ENCODE results near the gene BANP. TPM values are rescaled to one million over a fixed set of nuclear protein-coding genes. Genes with fewer than 3 reads are reported as not detected.
"Not testable (repeated sequence)": the region's sequence is repeated elsewhere in the genome, so short reads cannot be mapped to it uniquely, and the experiment has no call there.

Gene BANP
- total RNA-seq, 1 donor from 2014 or later: 39.1 TPM

GRCh38 chr16:88071908-88072307, 120.7 kb downstream of the BANP start:
- Mint-ChIP-seq H3K9me3 (no peaks in the 10 kb centered on the region), H3K4me1 (no peaks in the 10 kb centered on the region), H3K4me3 (no peak overlapping the region), H3K27ac (ENCODE audit: unreplicated experiment) (no peak overlapping the region), H3K27me3 (ENCODE audit: low read depth) (no peaks in the 10 kb centered on the region), H3K36me3 (ENCODE audit: low read depth) (peaks cover 3% of the 10 kb centered on the region)
- TF ChIP-seq, protein P1, sequence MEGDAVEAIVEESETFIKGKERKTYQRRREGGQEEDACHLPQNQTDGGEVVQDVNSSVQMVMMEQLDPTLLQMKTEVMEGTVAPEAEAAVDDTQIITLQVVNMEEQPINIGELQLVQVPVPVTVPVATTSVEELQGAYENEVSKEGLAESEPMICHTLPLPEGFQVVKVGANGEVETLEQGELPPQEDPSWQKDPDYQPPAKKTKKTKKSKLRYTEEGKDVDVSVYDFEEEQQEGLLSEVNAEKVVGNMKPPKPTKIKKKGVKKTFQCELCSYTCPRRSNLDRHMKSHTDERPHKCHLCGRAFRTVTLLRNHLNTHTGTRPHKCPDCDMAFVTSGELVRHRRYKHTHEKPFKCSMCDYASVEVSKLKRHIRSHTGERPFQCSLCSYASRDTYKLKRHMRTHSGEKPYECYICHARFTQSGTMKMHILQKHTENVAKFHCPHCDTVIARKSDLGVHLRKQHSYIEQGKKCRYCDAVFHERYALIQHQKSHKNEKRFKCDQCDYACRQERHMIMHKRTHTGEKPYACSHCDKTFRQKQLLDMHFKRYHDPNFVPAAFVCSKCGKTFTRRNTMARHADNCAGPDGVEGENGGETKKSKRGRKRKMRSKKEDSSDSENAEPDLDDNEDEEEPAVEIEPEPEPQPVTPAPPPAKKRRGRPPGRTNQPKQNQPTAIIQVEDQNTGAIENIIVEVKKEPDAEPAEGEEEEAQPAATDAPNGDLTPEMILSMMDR (conservative IDR thresholded peaks at IDR 0.05): no peak
- DNase-seq (ENCODE audit: low read depth, low spot score): no peak

DNA sequence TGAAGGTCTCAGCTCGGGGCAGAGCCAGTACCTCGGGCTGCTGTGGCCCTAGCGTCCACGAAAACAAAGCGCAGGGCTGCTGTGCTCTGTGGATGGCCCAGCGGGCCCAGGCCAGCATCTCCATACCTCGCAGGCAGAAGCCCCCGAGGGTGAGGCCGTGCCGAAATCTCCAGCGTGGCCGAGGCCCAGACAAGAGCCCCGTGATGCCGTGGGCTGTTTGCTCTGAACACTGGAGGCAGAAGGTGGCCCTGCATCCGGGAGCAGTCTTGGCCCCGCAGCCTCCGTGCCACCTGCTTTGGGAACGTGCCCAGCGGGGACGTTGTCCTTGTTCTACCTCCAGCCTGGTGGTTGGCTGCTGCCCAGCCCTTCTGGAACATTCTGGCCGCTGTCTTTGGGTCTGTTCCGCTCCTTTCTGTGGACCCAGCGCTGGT, 121.4 kb downstream of the BANP start:
- DNase-seq (ENCODE audit: low read depth, low spot score): no peak
- no peaks in the 10 kb centered on the region for H3K27me3 Mint-ChIP-seq (ENCODE audit: low read depth)
- H3K9me3 Mint-ChIP-seq: no peaks in the 10 kb centered on the region
- H3K36me3 Mint-ChIP-seq (ENCODE audit: low read depth): peaks cover 3% of the 10 kb centered on the region
- H3K4me1 Mint-ChIP-seq: no peaks in the 10 kb centered on the region
- H3K4me3 Mint-ChIP-seq: no peak overlapping the region
- H3K27ac Mint-ChIP-seq (ENCODE audit: unreplicated experiment): no peak overlapping the region
- TF ChIP-seq, protein P1 (conservative IDR thresholded peaks at IDR 0.05): no peak

DNA sequence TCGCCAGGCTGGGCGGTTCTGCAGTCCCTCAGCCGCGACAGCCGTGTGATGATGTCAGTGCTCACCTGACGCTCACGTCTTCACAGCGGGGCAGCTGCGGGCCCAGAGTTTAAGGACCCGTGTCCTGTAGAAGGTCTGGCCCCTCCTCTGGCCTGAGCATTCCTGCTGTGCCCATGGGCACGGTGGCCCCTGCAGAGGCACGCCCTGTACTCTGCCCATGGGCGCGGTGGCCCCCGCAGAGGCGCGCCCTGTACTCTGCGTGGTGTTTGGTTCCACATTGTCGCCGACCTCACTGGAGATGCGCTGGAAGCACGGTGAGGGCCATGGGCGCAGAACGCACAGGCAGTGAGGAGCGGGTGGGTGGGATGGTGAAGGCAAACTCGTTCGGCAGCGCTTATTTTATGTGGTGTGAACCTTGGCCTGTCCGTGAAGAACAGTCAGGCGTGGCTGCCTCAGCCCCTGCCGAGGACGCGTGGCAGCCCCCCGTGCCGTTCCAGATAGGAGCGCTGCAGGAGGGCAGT, 122.0 kb downstream of the BANP start:
- Mint-ChIP-seq H3K4me3 (no peak overlapping the region), H3K36me3 (ENCODE audit: low read depth) (peaks cover 8% of the 10 kb centered on the region)
- TF ChIP-seq, protein P1 (conservative IDR thresholded peaks at IDR 0.05): no peak

GRCh38 chr16:88074041-88074440, 122.8 kb downstream of the BANP start:
- no peaks in the 10 kb centered on the region for H3K27me3 Mint-ChIP-seq (ENCODE audit: low read depth)
- TF ChIP-seq, protein P1 (conservative IDR thresholded peaks at IDR 0.05): no peak
- peaks cover 13% of the 10 kb centered on the region for H3K36me3 Mint-ChIP-seq (ENCODE audit: low read depth)
- no peaks in the 10 kb centered on the region for H3K4me1 Mint-ChIP-seq
- H3K9me3 Mint-ChIP-seq: no peaks in the 10 kb centered on the region
- peak overlapping the region; percentile 19 for H3K27ac Mint-ChIP-seq (ENCODE audit: unreplicated experiment)
- H3K4me3 Mint-ChIP-seq: no peak overlapping the region
- DNase-seq (ENCODE audit: low read depth, low spot score): no peak

More for the DNA sequence above, 122.0 kb downstream of the BANP start:
- Mint-ChIP-seq H3K9me3 (no peaks in the 10 kb centered on the region), H3K4me1 (no peaks in the 10 kb centered on the region), H3K27ac (ENCODE audit: unreplicated experiment) (no peak overlapping the region), H3K27me3 (ENCODE audit: low read depth) (no peaks in the 10 kb centered on the region)
- DNase-seq (ENCODE audit: low read depth, low spot score): no peak

DNA sequence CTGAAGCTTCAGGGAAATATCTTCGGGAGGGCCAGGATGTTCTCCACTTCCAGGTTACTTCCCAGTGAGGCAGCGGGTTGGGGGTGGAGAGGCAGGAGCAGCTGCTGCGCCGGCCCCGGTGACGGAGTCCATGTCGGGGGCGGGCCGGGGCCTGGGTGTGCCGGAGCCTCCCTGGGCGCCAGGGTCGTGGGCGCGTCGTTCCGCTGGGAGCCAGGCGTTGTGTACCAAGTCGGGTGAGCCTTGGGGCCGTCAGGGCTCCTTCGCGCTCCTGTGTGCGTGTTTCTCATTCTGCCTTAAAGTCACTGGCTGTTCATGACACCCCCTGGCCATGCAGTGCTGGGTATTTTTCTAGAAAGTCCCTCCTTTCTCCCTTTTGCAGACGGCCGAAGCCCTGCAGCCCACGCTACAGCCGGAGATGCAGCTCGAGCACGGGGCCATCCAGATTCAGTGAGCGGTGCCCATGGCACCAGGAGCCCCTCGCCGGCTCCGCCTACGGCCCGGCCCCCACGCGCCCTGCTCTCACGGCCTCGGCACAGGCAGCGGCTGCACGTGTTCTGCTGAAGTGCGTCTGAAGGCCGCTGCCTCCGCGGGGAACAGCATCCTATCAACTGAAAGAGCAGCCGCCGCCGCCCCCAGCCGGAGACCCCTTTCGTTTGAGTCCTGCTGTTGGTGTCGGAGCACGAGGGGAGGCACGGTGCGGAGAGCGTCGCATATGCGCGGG, 125.1 kb downstream of the BANP start:
- no peaks in the 10 kb centered on the region for H3K4me1 Mint-ChIP-seq
- TF ChIP-seq, protein P1 (conservative IDR thresholded peaks at IDR 0.05): no peak
- no peak overlapping the region for H3K4me3 Mint-ChIP-seq
- peaks cover 22% of the 10 kb centered on the region for H3K36me3 Mint-ChIP-seq (ENCODE audit: low read depth)
- no peak for DNase-seq (ENCODE audit: low read depth, low spot score)
- no peaks in the 10 kb centered on the region for H3K27me3 Mint-ChIP-seq (ENCODE audit: low read depth)
- H3K27ac Mint-ChIP-seq (ENCODE audit: unreplicated experiment): peak overlapping the region; percentile 45
- peaks cover 5% of the 10 kb centered on the region for H3K9me3 Mint-ChIP-seq

- peaks cover 24% of the 10 kb centered on the region for H3K36me3 Mint-ChIP-seq (ENCODE audit: low read depth)
- not testable (repeated sequence) for H3K9me3 Mint-ChIP-seq; DNase-seq (ENCODE audit: low read depth, low spot score); H3K4me3 Mint-ChIP-seq; H3K27me3 Mint-ChIP-seq (ENCODE audit: low read depth); H3K4me1 Mint-ChIP-seq
- H3K27ac Mint-ChIP-seq (ENCODE audit: unreplicated experiment): peak overlapping the region; percentile 45
Observed at GRCh38 chr16:88076932-88077320, 125.7 kb downstream of the BANP start.
